ENCODE measurements around the gene NOXRED1. TPM values are rescaled to one million over a fixed set of nuclear protein-coding genes. Genes with fewer than 3 reads are reported as not detected.
"Not testable (repeated sequence)": the region's sequence is repeated elsewhere in the genome, so short reads cannot be mapped to it uniquely, and the experiment has no call there.

The NOXRED1 gene
- total and polyA plus RNA-seq, 12 donors, result 0.22 to 0.72 (median 0.55) TPM; not detected in 3

- H3K4me1 ChIP-seq (replicated peaks in 1 of 2), result no peaks in the 10 kb centered on the region
- no peak overlapping the region for H3K27ac ChIP-seq
- intact Hi-C loops (cut with DNase I), result no loop called here
- peaks cover 0 to 63% of the 10 kb centered on the region in 2 donors for H3K36me3 ChIP-seq (replicated peaks in 1 of 2)
- H3K9me3 ChIP-seq (replicated peaks in 1 of 3), result no peaks in the 10 kb centered on the region
- H3K4me3 ChIP-seq, result no peak overlapping the region
- WGBS, 4 donors, result 94 to 98% (median 95%) methylated on average over 3 of the region's 3 CpGs
- no peak for DNase-seq
- no peaks in the 10 kb centered on the region for H3K27me3 ChIP-seq
- TF ChIP-seq POLR2A (IDR thresholded peaks at IDR 0.05) (no peak), CTCF (IDR thresholded peaks at IDR 0.05) (no peak)
Measured at GRCh38 chr14:77424862-77425261, 1.5 kb upstream of the NOXRED1 start.

DNA sequence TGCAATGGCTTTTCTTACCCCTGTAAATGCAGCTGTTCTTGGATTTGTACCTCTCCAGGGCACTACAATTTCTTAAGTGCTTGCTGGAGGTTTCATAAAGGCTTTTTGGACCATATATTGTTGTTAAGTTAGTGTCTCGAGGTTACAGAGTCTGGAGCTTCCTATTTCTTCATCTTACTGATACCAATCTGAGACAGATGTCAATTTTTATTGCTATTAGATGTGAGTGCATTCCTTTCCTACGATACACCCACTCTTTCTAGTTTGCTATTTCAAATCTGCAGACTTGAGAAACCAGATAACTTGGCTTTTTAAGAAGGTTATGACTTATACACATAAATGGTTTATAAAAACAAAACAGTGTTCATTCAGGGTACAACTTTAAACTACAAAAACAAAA, 2.1 kb downstream of the NOXRED1 start:
- 47 to 93% (median 78%) methylated on average over 2 of the region's 2 CpGs for WGBS, 4 donors
- H3K36me3 ChIP-seq (replicated peaks in 1 of 2), result peaks cover 0 to 27% of the 10 kb centered on the region in 2 donors
- H3K9me3 ChIP-seq (replicated peaks in 1 of 3), result no peaks in the 10 kb centered on the region
- TF ChIP-seq POLR2A (IDR thresholded peaks at IDR 0.05) (no peak), CTCF (IDR thresholded peaks at IDR 0.05) (no peak)
- H3K4me1 ChIP-seq (replicated peaks in 1 of 2), result no peaks in the 10 kb centered on the region
- intact Hi-C loops (cut with DNase I), result no loop called here
- no peaks in the 10 kb centered on the region for H3K27me3 ChIP-seq
- no peak overlapping the region for H3K4me3 ChIP-seq
- H3K27ac ChIP-seq, result no peak overlapping the region
- DNase-seq, result no peak

DNA sequence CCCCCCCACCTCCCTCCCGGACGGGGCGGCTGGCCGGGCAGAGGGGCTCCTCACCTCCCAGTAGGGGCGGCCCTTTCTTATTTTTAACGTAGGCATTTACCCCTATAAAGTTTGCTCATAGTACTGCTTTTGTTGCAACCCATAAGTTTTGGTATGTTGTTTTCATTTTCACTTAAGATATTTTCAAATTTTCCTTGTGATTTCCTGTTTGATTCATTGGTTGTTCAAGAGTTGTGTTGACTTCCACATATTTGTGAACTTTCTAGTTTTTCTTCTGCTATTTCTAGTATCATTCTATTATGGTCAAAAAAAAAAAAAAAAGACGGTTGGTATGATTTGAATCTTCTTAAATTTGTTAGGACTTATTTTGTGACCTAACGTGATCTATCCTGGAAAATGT, 6.5 kb downstream of the NOXRED1 start:
- TF ChIP-seq POLR2A (IDR thresholded peaks at IDR 0.05), result no peak
- no peak for TF ChIP-seq CTCF (IDR thresholded peaks at IDR 0.05)
- Histone ChIP-seq H3K4me1 (replicated peaks in 1 of 2) (no peaks in the 10 kb centered on the region), H3K9me3 (replicated peaks in 1 of 3) (no peaks in the 10 kb centered on the region), H3K27me3 (no peaks in the 10 kb centered on the region), H3K27ac (no peak overlapping the region), H3K36me3 (replicated peaks in 1 of 2) (no peaks in the 10 kb centered on the region), H3K4me3 (no peak overlapping the region)
- 83 to 90% (median 87%) methylated on average over 8 of the region's 8 CpGs for WGBS, 4 donors
- no peak for DNase-seq
- intact Hi-C loops (cut with DNase I), result no loop called here

DNA sequence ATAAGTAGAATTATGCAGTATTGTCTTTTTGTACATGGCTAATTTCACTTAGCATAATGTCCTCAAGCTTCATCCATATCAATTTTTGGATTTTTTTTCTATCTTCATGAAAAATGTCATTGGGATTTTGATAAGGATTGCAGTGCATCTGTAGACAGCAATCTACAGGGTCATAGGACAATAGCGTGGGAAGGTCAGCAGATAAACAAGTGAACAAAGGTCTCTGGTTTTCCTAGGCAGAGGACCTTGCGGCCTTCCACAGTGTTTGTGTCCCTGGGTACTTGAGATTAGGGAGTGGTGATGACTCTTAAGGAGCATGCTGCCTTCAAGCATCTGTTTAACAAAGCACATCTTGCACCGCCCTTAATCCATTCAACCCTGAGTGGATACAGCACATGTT, 7.2 kb downstream of the NOXRED1 start:
- intact Hi-C loops (cut with DNase I); H3K4me3 ChIP-seq; H3K27me3 ChIP-seq; H3K36me3 ChIP-seq (replicated peaks in 1 of 2); DNase-seq; H3K4me1 ChIP-seq (replicated peaks in 1 of 2); H3K27ac ChIP-seq; H3K9me3 ChIP-seq (replicated peaks in 1 of 3): not testable (repeated sequence)
- 39 to 72% (median 59%) methylated on average over 2 of the region's 3 CpGs for WGBS, 4 donors

DNA sequence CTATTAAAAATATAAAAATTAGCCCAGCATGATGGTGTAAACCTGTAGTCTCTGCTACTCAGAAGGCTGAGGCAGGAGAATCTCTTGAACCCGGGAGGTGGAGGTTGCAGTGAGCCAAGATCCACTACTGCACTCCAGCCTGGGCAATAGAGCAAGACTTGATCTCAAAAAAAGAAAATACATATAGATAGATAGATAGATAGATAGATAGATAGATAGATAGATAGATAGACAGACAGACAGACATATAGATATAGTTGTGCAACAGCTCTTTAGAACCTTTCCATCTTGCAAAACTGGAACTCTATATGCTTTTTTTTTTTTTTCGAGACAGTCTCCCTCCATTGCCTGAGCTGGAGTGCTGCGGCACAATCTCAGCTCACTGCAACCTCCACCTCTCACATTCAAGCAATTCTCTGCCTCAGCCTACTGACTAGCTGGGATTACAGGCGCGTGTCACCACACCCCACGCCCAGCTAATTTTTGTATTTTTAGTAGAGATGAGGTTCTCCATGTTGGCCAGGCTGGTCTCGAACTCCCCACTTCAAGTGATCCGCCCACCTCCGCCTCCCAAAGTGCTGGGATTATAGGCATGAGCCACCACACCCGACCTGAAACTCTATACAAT, 7.8 kb downstream of the NOXRED1 start:
- H3K27ac ChIP-seq; DNase-seq; H3K36me3 ChIP-seq (replicated peaks in 1 of 2); intact Hi-C loops (cut with DNase I); H3K9me3 ChIP-seq (replicated peaks in 1 of 3); H3K4me3 ChIP-seq; H3K27me3 ChIP-seq; H3K4me1 ChIP-seq (replicated peaks in 1 of 2): not testable (repeated sequence)
- WGBS, 4 donors, result 91 to 95% (median 93%) methylated on average over 10 of the region's 10 CpGs

Measured in adrenal gland (tissue), 12 donors.